HepG2 (cell line): ENCODE measurements around the gene HLF. TPM values are rescaled to one million over a fixed set of nuclear protein-coding genes. Genes with fewer than 3 reads are reported as not detected.

Experiments
- AGO2 ChIP-seq: fragments of 200-400 bp; formaldehyde crosslinking; optimal IDR thresholded peaks from 2 replicates; pipeline ENCODE3; 2017; ENCODE audit warnings: mild to moderate bottlenecking, low read depth, low read length, moderate library complexity
- ARHGAP35 ChIP-seq: sonication (generic); formaldehyde crosslinking; IDR thresholded peaks from 2 replicates; pipeline ENCODE4 v1.9.0; 2022; ENCODE audit warnings: mild to moderate bottlenecking, inconsistent platforms, moderate library complexity, missing genetic modification reagents, borderline replicate concordance
- ARNT ChIP-seq: fragments of 450-650 bp; IDR thresholded peaks from 2 replicates; pipeline ENCODE4 v1.6.1; 2017
- ARNTL ChIP-seq: sonication (generic); formaldehyde crosslinking; IDR thresholded peaks from 2 replicates; pipeline ENCODE4 v1.4.0; 2020; ENCODE audit warnings: mild to moderate bottlenecking, missing genetic modification reagents
- BATF2 ChIP-seq: sonication (generic); formaldehyde crosslinking; IDR thresholded peaks from 2 replicates; pipeline ENCODE4 v1.8.0; 2022; ENCODE audit warnings: mild to moderate bottlenecking, missing genetic modification reagents, moderate library complexity
- CSRNP1 ChIP-seq: sonication (generic); formaldehyde crosslinking; IDR thresholded peaks from 2 replicates; pipeline ENCODE4 v1.8.1; 2023; ENCODE audit warnings: mild to moderate bottlenecking, missing genetic modification reagents
- JARID2 ChIP-seq: sonication (generic); formaldehyde crosslinking; IDR thresholded peaks from 2 replicates; pipeline ENCODE4 v1.8.1; 2023; ENCODE audit warnings: missing genetic modification reagents, inconsistent platforms; ENCODE audit not compliant: insufficient replicate concordance
- KAT7 ChIP-seq: IDR thresholded peaks from 2 replicates; pipeline ENCODE4 v1.6.1; 2018; ENCODE audit warnings: borderline replicate concordance, missing compliant biosample characterization
- KDM3A ChIP-seq: IDR thresholded peaks from 2 replicates; pipeline ENCODE4 v1.6.1; 2018; ENCODE audit warnings: low read depth, missing compliant biosample characterization
- MATR3 ChIP-seq: sonication (generic); formaldehyde crosslinking; IDR thresholded peaks from 2 replicates; pipeline ENCODE4 v1.4.0; 2020; ENCODE audit warnings: missing genetic modification reagents
- MEIS1 ChIP-seq: sonication (generic); formaldehyde crosslinking; IDR thresholded peaks from 2 replicates; pipeline ENCODE4 v1.9.0; 2021; ENCODE audit warnings: mild to moderate bottlenecking, missing genetic modification reagents, moderate library complexity, borderline replicate concordance
- NONO ChIP-seq, 2 experiments: fragments of 450-650 bp in 1 of 2; sonication (generic) in 1 of 2; formaldehyde crosslinking in 1 of 2; IDR thresholded peaks in 1 of 2; conservative IDR thresholded peaks in 1 of 2; 2 replicates each; pipeline versions ENCODE4 v1.6.1 to v1.8.0; 2017 to 2022; ENCODE audit warnings: mild to moderate bottlenecking in 1 of 2, missing genetic modification reagents in 1 of 2, moderate library complexity in 1 of 2
- TBX2 ChIP-seq: sonication (generic); formaldehyde crosslinking; IDR thresholded peaks from 2 replicates; pipeline ENCODE4 v1.5.0; 2020; ENCODE audit warnings: missing genetic modification reagents, mild to moderate bottlenecking, borderline replicate concordance
- TRIM24 ChIP-seq: sonication (generic); formaldehyde crosslinking; IDR thresholded peaks from 2 replicates; pipeline ENCODE4 v1.8.0; 2022; ENCODE audit warnings: mild to moderate bottlenecking, missing genetic modification reagents
- U2AF1 ChIP-seq: fragments of 200-400 bp; formaldehyde crosslinking; optimal IDR thresholded peaks from 2 replicates; pipeline ENCODE3; 2017; ENCODE audit warnings: mild to moderate bottlenecking, low read depth, low read length
- ZBTB26 ChIP-seq: IDR thresholded peaks from 2 replicates; pipeline ENCODE4 v1.6.1; 2016; ENCODE audit warnings: missing compliant biosample characterization, missing genetic modification reagents, borderline replicate concordance
- ZBTB7A ChIP-seq: sonication (generic); formaldehyde crosslinking; IDR thresholded peaks from 2 replicates; pipeline ENCODE4 v1.8.0; 2022; ENCODE audit warnings: mild to moderate bottlenecking, missing genetic modification reagents
- ZNF207 ChIP-seq: fragments of 450-650 bp; IDR thresholded peaks from 2 replicates; pipeline ENCODE4 v1.6.1; 2016; ENCODE audit warnings: antibody characterized with exemption, borderline replicate concordance
- ZNF367 ChIP-seq: sonication (generic); formaldehyde crosslinking; IDR thresholded peaks from 2 replicates; pipeline ENCODE4 v1.4.0; 2020; ENCODE audit warnings: missing genetic modification reagents, borderline replicate concordance
- ZNF484 ChIP-seq: sonication (generic); formaldehyde crosslinking; IDR thresholded peaks from 2 replicates; pipeline ENCODE4 v1.5.1; 2020; ENCODE audit warnings: mild to moderate bottlenecking, low read depth, missing genetic modification reagents, borderline replicate concordance
- ZNF766 ChIP-seq: sonication (generic); formaldehyde crosslinking; IDR thresholded peaks from 2 replicates; pipeline ENCODE4 v1.5.0; 2020; ENCODE audit warnings: missing genetic modification reagents, borderline replicate concordance
- ZNF770 ChIP-seq: sonication (generic); formaldehyde crosslinking; IDR thresholded peaks from 2 replicates; pipeline ENCODE4 v1.5.0; 2020; ENCODE audit warnings: mild to moderate bottlenecking, missing genetic modification reagents
- ZNF850 ChIP-seq: sonication (generic); formaldehyde crosslinking; conservative IDR thresholded peaks from 2 replicates; pipeline ENCODE4 v1.9.0; 2021; ENCODE audit warnings: mild to moderate bottlenecking, missing genetic modification reagents
- ZSCAN31 ChIP-seq: sonication (generic); formaldehyde crosslinking; IDR thresholded peaks from 2 replicates; pipeline ENCODE4 v1.5.0; 2020; ENCODE audit warnings: low read depth, mild to moderate bottlenecking, missing genetic modification reagents
- polyA plus RNA-seq, 8 experiments: library from polyadenylated mRNA; depleted of rRNA in 3 of 8; stranded (reverse) in 7 of 8; unstranded in 1 of 8; fragments of >200 nt; fragmentation: Illumina TruSeq in 4 of 8; extraction: Trizol in 4 of 8; gene quantifications; 2 replicates each; pipeline versions ENCODE4 v1.2.1 to v1.2.3, GENCODE V29; 2011 to 2016; ENCODE audit warnings: low read depth in 4 of 8, missing spikeins in 1 of 8, mixed read lengths in 1 of 8; ENCODE audit not compliant: insufficient read depth in 1 of 8
- total RNA-seq, 5 experiments: library from RNA; depleted of rRNA; stranded (reverse); fragments of >200 nt; fragmentation: Illumina TruSeq; extraction: Trizol; gene quantifications; 2 replicates each; pipeline ENCODE4 v1.2.3, GENCODE V29; 2016; ENCODE audit warnings: low read depth in 1 of 5

Gene HLF
- total and polyA plus RNA-seq, 2 of the 13 experiments (the other 11 are each of a cell fraction or from before 2014, with no cell fraction given), result 202 to 346 TPM

GRCh38 chr17:55238179-55238930 lies 26.4 kb upstream of the HLF start (continued):
- TF ChIP-seq MATR3 (CRISPR knock-in tag), result no peak
- TF ChIP-seq KAT7 (CRISPR knock-in tag), result no peak
- peak; percentile 62; the same call in 1 of the 2 replicates for TF ChIP-seq ZBTB26 (CRISPR knock-in tag)
- peak; percentile 67 for TF ChIP-seq ZSCAN31 (CRISPR knock-in tag)
- TF ChIP-seq JARID2 (CRISPR knock-in tag), result no peak
- peak; percentile 86 for TF ChIP-seq ZNF766 (CRISPR knock-in tag)
- no peak for TF ChIP-seq BATF2 (CRISPR knock-in tag)
- 0 out of 2 replicates have a peak, but pooled peaks have one; percentile 16 for TF ChIP-seq ZNF850
- TF ChIP-seq NONO (IDR thresholded peaks at IDR 0.05), result no peak
- peak; percentile 82 for TF ChIP-seq NONO (CRISPR knock-in tag; conservative IDR thresholded peaks at IDR 0.05)
- TF ChIP-seq MEIS1 (CRISPR knock-in tag), result 0 out of 2 replicates have a peak, but pooled peaks have one; percentile 42
- peak; percentile 93; the same call in 1 of the 2 replicates for TF ChIP-seq ARHGAP35 (CRISPR knock-in tag)
- TF ChIP-seq CSRNP1 (CRISPR knock-in tag), result peak; percentile 93
- TF ChIP-seq KDM3A (CRISPR knock-in tag), result peak; percentile 50; the same call in 1 of the 2 replicates
- peak; percentile 76; the same call in 1 of the 2 replicates for TF ChIP-seq ZNF367
- peak; percentile 88; the same call in 1 of the 2 replicates for TF ChIP-seq TBX2
- peak; percentile 65 for TF ChIP-seq U2AF1
- peak; percentile 80 for TF ChIP-seq ZBTB7A (CRISPR knock-in tag)
- TF ChIP-seq TRIM24, result no peak
- TF ChIP-seq ARNT, result no peak
- TF ChIP-seq ZNF207, result no peak
- TF ChIP-seq AGO2, result no peak
- TF ChIP-seq ZNF770 (CRISPR knock-in tag), result peak; percentile 49; the same call in 1 of the 2 replicates
- TF ChIP-seq ARNTL (CRISPR knock-in tag), result peak; percentile 100
- no peak for TF ChIP-seq ZNF484
